Activated CD4-positive, alpha-beta T cell treated with anti-CD3 and anti-CD28 coated beads, Interleukin-10, Interleukin-2, amounts not matched to agents 100 ng/mL and 50 ng/mL, durations not matched to agents 16 hours and 8 hours (primary cell): ENCODE data around the gene SH2B3.

Experiments
- DNase-seq: peaks from one replicate; pipeline ENCODE4 v3.0.0-alpha.2; 2020

Gene SH2B3

DNA sequence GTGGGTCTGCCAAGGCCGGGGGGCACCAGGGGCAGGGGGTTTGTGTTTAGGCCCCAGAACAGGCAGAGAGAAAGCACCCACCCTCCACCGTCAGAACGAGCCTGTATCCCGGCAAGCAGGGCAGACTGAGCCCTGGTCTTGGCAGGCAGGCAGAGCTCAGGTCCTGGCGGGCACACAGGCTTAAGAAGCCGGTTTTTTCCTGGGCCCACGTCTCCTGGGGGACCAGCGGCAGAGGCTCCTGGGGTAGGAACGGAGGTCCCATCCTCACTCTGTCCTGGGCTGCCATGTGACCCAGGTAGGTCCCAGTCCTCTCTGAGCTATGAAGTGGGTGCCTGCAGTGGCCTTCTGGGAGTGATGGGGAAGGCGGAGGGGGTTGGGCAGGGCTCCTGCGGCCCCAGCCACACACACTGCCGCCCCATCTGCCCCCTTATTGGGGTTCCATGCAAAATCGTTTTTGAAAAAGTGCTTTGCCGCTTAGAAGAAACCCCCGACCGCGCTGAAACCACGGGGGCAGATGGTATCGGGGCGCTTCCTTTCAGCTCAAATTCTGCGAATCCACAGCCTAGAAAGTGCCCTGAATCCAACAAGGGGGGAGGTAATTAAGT, 24.2 kb downstream of the SH2B3 start:
- peak; percentile 56 for DNase-seq

- DNase-seq: peak; percentile 66
These were observed 25.0 kb downstream of the SH2B3 start for GRCh38 chr12:111430433-111431353.

GRCh38 chr12:111431772-111432171, 26.0 kb downstream of the SH2B3 start:
- no peak for DNase-seq

GRCh38 chr12:111434049-111434448, 28.3 kb downstream of the SH2B3 start:
- no peak for DNase-seq

DNA sequence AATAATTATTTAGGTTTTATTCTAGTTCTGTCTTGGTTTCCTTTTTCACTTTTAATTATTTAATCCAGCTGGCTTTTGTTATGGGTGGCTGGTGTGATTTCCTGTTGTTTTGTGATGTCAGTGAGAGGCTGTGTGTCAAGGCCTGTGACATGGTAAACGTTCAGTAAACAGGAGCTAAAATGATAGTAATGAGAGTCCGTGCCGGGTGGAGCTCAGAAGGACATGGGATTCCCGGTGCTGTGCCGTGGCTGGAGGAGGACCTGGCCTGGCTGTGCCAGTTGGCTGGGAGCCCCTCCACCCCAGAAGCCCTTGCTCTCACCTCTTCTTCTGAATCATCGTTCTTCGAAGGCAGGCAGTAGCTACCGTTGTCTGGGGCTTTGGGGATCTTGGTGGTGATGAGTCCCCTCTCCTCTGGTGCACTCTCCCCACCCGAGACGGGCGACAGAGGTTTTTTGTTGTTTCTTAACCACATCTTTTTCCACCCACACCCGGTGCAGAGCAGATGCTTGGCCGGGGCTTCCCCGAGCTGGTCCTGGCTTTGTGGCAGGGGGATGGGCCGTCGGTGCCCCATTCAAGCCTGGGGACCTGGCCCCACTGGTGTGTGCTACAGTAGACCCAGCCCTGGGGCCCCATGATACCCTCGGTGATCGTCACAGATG, 29.1 kb downstream of the SH2B3 start:
- peak; percentile 80 for DNase-seq

DNA sequence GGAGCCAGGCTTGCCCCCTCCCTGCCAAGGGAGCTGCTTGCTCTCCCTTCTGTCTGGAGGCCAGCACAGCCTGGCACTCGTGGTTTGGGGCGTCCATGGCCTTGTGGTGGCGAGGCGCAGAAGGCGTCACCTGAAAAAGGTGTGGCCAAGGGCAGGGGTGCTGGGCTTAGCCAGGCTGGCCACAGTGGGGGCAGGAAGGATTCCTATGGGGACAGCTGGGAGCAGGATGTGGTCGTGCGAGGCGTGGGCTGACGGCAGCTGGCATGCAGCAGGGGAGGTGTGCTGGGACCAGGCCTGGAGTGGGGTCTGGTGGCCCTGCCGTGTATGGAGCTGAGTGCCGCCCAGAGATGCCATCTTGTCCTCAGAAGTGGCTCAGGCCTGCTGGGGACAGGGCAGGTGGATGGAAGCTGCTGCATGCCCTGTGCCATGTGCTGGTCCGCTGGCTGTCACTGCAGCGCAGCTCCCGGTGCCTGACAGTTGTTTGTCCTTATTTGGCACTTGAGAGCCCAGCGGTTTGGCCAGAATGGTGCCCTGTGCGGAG, 30.0 kb downstream of the SH2B3 start:
- DNase-seq: no peak

GRCh38 chr12:111436266-111436665, 30.5 kb downstream of the SH2B3 start:
- no peak for DNase-seq

DNA sequence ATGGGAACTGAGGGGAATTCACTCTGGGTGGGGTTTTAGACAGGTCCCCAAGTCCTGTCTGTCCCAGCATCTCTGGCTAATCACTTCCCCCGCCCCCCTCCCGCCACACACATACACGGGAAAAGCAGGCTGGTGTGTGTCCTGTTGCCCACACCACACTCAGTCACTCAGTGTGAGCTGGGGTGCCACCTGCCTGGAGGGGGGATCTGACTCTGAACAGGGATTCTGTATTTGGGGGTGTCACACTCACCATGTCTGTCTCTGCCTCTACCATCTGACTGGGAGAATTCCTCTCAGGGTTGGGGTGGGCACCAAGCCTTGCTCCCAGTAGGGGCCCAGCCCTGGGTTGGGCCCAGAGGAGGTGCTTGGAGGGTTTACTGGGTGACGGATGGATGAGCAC, 31.1 kb downstream of the SH2B3 start:
- no peak for DNase-seq

DNA sequence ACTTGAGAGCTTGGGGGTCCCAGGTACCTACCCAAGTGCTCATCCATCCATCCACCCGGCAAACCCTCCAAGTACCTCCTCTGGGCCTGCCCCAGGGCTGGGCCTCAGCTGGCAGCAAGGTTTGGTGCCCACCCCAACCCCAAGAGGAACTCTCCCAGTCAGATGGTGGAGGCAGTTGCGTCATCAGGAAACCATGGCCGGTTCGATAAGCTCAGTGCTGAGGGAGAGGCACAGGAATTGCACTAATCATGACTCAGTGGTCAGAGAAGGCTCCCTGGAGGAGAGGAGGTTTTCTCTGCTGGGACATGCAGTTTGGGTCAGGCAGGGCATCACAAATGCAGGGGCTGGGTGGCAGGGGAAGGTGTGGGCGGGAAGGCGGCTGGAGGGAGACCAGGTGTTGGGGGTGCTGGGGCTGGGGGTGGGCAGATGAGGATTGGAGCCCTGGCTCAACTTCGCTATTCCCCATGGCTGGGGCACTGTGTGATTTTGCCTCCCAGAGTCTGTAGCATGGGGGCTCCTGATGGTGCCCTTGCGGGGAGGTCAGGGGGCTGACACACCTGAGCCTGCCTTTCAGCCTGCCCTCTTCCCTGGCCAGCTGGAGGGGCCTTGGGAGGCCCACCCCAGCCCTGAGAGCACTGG, 32.2 kb downstream of the SH2B3 start:
- DNase-seq: no peak

- no peak for DNase-seq
These were observed 32.8 kb downstream of the SH2B3 start for GRCh38 chr12:111438481-111438880.

DNA sequence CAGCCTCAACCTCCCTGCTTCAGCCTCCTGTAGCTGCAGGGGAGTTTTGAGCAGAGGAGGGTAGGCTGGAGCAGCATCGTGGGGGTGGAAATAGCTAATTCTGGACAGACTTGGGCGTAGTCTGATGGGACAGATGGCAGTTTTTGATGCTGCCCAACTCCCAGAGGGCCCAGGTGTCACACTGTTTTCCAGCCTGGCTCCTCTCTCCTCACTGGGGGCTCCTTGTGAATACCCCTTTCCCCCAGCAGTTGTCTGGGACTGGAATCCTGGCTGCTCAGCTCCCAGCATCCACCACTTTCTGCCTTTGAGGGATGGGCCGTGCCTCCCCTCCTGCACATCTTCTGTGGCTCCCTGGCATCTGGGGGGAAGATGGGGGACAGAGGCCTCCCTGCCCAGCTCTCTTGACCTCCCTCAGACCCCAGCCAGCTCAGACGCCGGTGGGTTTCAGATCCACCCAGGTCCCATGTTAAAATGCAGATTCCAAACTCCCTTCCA, 34.0 kb downstream of the SH2B3 start:
- no peak for DNase-seq

- no peak for DNase-seq
These were observed 34.4 kb downstream of the SH2B3 start for GRCh38 chr12:111440152-111440551.

- DNase-seq: no peak
These were observed 34.9 kb downstream of the SH2B3 start for GRCh38 chr12:111440631-111441030.

- DNase-seq: no peak
These were observed 35.6 kb downstream of the SH2B3 start for GRCh38 chr12:111441107-111441928.

GRCh38 chr12:111442301-111443045, 36.8 kb downstream of the SH2B3 start:
- DNase-seq: no peak

- DNase-seq: no peak
These were observed 37.4 kb downstream of the SH2B3 start for GRCh38 chr12:111443086-111443485.

GRCh38 chr12:111443586-111443985, 37.9 kb downstream of the SH2B3 start:
- peak; percentile 51 for DNase-seq

- peak; percentile 81 for DNase-seq
These were observed 38.7 kb downstream of the SH2B3 start for GRCh38 chr12:111444314-111444924.

- peak; percentile 96 for DNase-seq
These were observed 39.4 kb downstream of the SH2B3 start for GRCh38 chr12:111444925-111445725.
